Measurements from ENCODE around the gene DPH2. TPM values are rescaled to one million over a fixed set of nuclear protein-coding genes. Genes with fewer than 3 reads are reported as not detected.

DPH2 gene
- total and polyA plus RNA-seq, 5 donors = 10.7 to 19.0 (median 14.3) TPM

GRCh38 chr1:43944860-43945259, 24.9 kb upstream of the DPH2 start:
- 97% methylated on average over 1 of the region's 1 CpG for WGBS
- DNase-seq (no peak), ATAC-seq (no peak)
- Histone ChIP-seq H3K4me3 (ENCODE audit: low read length) (no peak overlapping the region), H3K27me3 (ENCODE audit: control insufficient read depth, insufficient read depth) (no peaks in the 10 kb centered on the region), H3K9me3 (ENCODE audit: control insufficient read depth, low read length) (no peaks in the 10 kb centered on the region), H3K4me1 (ENCODE audit: control insufficient read depth, insufficient read depth, low read length) (no peaks in the 10 kb centered on the region), H3K27ac (ENCODE audit: low read length) (no peak overlapping the region)
- intact Hi-C loops (cut with DNase I) = no loop called here

GRCh38 chr1:43945674-43946235, 24.1 kb upstream of the DPH2 start:
- Histone ChIP-seq H3K4me1 (ENCODE audit: control insufficient read depth, insufficient read depth, low read length) (no peaks in the 10 kb centered on the region), H3K9me3 (ENCODE audit: control insufficient read depth, low read length) (no peaks in the 10 kb centered on the region), H3K27ac (ENCODE audit: low read length) (no peak overlapping the region), H3K4me3 (ENCODE audit: low read length) (peak overlapping the region; percentile 57), H3K27me3 (ENCODE audit: control insufficient read depth, insufficient read depth) (no peaks in the 10 kb centered on the region)
- DNase-seq (peak in 1 of 3 donors; percentile 56), ATAC-seq (no peak)
- intact Hi-C loops (cut with DNase I) = no loop called here
- WGBS = 11% methylated on average over 3 of the region's 3 CpGs

- no peaks in the 10 kb centered on the region for H3K9me3 ChIP-seq (ENCODE audit: control insufficient read depth, low read length)
- intact Hi-C loops (cut with DNase I) = no loop called here
- ATAC-seq (peak; percentile 97 to 98), DNase-seq (peak; percentile 95 to 98 (median 98))
- WGBS = under 1% methylated on average over 74 of the region's 74 CpGs
- H3K4me3 ChIP-seq (ENCODE audit: low read length) = peak within 1 kb of the TSS; percentile 57
- H3K4me1 ChIP-seq (ENCODE audit: control insufficient read depth, insufficient read depth, low read length) = no peaks in the 10 kb centered on the region
- no peaks in the 10 kb centered on the region for H3K27me3 ChIP-seq (ENCODE audit: control insufficient read depth, insufficient read depth)
- H3K27ac ChIP-seq (ENCODE audit: low read length) = peak within 1 kb of the TSS; percentile 65
Observed at GRCh38 chr1:43946236-43947060, 23.4 kb upstream of the DPH2 start, which contains the start of gene IPO13. TSS of gene IPO13 (plus strand) at chr1:43946950. CDS start at chr1:43947601, 651 bp downstream.

DNA sequence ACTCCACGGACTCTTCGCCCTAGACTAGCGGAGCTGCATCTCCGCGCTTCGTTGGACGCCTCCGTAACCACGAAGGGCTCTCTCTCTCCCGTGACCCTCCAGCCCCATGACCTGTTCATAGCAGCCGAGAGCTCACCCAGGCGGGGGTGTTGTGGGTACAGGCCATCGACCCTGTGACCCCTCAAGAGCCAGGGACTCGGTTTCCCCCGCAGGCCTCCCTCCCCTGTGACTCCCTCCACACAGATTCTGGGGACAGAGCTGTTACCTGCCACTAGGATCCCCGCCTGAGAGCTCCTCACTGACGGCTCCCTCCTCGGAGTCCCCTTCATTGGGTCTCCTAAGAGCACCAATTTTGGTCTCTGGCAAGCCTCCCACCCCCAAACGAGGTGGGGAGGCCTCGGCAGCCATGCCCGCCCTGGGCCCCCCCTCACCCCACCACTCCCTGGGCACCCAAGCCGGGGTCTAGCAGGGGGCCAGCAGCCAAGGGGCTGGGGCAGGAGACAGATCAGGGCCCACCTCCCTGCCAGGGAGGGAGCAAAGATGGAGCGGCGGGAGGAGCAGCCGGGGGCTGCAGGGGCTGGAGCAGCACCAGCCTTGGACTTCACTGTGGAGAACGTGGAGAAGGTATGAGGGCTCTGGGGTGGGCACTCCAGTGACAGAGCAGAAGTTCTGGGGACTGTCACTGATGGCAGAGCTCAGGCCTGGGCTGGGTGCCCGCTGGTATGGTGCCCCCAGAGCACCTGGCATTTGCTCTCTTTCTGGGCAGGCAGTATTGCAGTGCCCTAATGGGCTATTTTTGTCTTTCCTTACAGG, 22.5 kb upstream of the DPH2 start:
- no peaks in the 10 kb centered on the region for H3K4me1 ChIP-seq (ENCODE audit: control insufficient read depth, insufficient read depth, low read length)
- ATAC-seq = peak in 1 of 2 donors; percentile 0
- peak overlapping the region; percentile 65 for H3K27ac ChIP-seq (ENCODE audit: low read length)
- H3K9me3 ChIP-seq (ENCODE audit: control insufficient read depth, low read length) = no peaks in the 10 kb centered on the region
- peak overlapping the region; percentile 57 for H3K4me3 ChIP-seq (ENCODE audit: low read length)
- intact Hi-C loops (cut with DNase I) = no loop called here
- 4% methylated on average over 27 of the region's 27 CpGs for WGBS
- peak in 1 of 3 donors; percentile 61 for DNase-seq
- no peaks in the 10 kb centered on the region for H3K27me3 ChIP-seq (ENCODE audit: control insufficient read depth, insufficient read depth)

DNA sequence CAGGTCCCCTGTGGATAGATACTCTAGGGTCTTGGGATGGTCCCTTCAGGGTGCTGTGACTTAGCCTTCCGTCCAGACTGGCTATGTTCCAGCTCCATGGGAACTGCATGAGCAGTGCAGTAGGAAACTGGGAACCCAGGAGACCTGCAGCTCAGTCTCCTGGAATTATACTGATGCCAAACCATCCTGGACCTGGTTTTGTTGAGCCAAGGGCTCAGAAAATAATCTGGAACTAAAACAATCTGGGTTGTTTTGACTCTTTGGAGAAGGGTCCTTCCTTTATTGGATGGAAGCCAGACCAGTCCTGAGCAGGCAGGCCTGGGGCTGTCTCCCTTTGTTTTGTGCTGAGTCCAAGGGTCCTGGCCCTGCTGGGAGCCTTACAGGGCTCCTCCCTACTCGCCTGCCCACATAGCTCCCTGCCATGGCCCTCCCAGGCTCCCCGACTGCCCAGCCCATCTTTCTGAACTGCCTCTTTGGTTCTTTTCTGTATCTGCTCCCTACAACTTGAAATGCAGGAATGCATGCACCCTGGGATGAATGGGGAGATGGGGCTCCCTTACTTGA, 21.9 kb upstream of the DPH2 start:
- Histone ChIP-seq H3K27me3 (ENCODE audit: control insufficient read depth, insufficient read depth) (no peaks in the 10 kb centered on the region), H3K27ac (ENCODE audit: low read length) (no peak overlapping the region), H3K4me3 (ENCODE audit: low read length) (peak overlapping the region; percentile 57), H3K4me1 (ENCODE audit: control insufficient read depth, insufficient read depth, low read length) (no peaks in the 10 kb centered on the region), H3K9me3 (ENCODE audit: control insufficient read depth, low read length) (no peaks in the 10 kb centered on the region)
- no peak for DNase-seq
- 22% methylated on average over 3 of the region's 3 CpGs for WGBS
- no peak for ATAC-seq
- intact Hi-C loops (cut with DNase I) = no loop called here

- Histone ChIP-seq H3K4me1 (ENCODE audit: control insufficient read depth, insufficient read depth, low read length) (no peaks in the 10 kb centered on the region), H3K27ac (ENCODE audit: low read length) (no peak overlapping the region), H3K9me3 (ENCODE audit: control insufficient read depth, low read length) (no peaks in the 10 kb centered on the region), H3K4me3 (ENCODE audit: low read length) (no peak overlapping the region), H3K27me3 (ENCODE audit: control insufficient read depth, insufficient read depth) (no peaks in the 10 kb centered on the region)
- ATAC-seq (no peak), DNase-seq (no peak)
- 78% methylated on average over 13 of the region's 13 CpGs for WGBS
- intact Hi-C loops (cut with DNase I) = no loop called here
Observed at GRCh38 chr1:43949678-43950077, 20.1 kb upstream of the DPH2 start.

DNA sequence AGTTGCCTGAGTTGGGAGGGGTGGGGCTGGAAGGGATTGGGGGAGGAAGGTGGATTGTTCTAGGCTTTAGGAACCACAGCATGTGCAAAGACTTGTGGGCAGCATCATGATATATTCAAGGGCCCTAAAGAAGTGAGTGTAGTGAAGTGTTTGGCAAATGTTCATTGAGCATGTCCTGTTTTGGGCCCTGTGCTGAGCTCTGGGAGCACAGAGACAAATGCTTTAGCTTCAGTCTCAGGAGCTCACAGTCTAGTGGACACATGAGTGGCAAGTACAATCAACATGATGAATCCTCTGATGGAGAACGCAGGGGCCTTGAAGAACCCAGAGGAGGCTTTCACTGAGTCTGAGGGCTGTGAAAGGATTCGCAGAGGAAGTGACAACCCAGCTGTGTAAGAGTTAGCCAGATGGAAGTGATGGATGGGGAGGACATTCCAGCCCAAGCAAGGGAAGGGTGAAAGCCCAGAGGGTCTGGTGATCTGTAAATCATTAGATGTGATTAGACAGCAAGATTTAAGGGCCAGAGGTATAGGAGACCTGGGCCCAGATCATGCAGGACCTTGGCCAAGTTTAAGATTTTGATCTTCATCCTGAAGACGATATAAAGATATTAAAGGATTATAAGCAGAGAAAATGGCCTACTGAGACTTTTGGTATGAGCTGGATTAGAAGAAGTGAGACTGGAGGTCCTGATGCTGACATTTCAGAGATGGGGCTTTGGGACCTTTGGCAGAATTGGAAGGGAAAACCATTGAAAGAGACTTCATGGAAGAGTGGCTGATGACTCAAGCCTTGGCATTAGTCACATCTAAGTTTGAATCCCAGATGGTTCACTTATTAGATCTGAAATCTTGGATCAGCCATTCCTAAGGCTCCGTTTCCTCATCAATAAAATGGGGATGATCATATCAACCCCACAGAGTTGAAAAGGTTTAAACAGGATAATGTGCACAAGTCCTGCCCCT, 18.5 kb upstream of the DPH2 start:
- no peak overlapping the region for H3K27ac ChIP-seq (ENCODE audit: low read length)
- no peak for ATAC-seq
- no peaks in the 10 kb centered on the region for H3K4me1 ChIP-seq (ENCODE audit: control insufficient read depth, insufficient read depth, low read length)

GRCh38 chr1:43952731-43953346, 17.0 kb upstream of the DPH2 start:
- DNase-seq (no peak), ATAC-seq (no peak)
- intact Hi-C loops (cut with DNase I) = no loop called here
- H3K27me3 ChIP-seq (ENCODE audit: control insufficient read depth, insufficient read depth) = no peaks in the 10 kb centered on the region
- no peak overlapping the region for H3K27ac ChIP-seq (ENCODE audit: low read length)
- WGBS = 71% methylated on average over 8 of the region's 8 CpGs
- H3K4me1 ChIP-seq (ENCODE audit: control insufficient read depth, insufficient read depth, low read length) = no peaks in the 10 kb centered on the region
- no peaks in the 10 kb centered on the region for H3K9me3 ChIP-seq (ENCODE audit: control insufficient read depth, low read length)
- no peak overlapping the region for H3K4me3 ChIP-seq (ENCODE audit: low read length)

More for the DNA sequence above, 18.5 kb upstream of the DPH2 start:
- intact Hi-C loops (cut with DNase I) = no loop called here
- whole genome bisulfite sequencing = 91% methylated on average over 4 of the region's 4 CpGs
- no peaks in the 10 kb centered on the region for H3K27me3 ChIP-seq (ENCODE audit: control insufficient read depth, insufficient read depth)
- DNase-seq = no peak
- no peak overlapping the region for H3K4me3 ChIP-seq (ENCODE audit: low read length)
- H3K9me3 ChIP-seq (ENCODE audit: control insufficient read depth, low read length) = no peaks in the 10 kb centered on the region

- 86% methylated on average over 3 of the region's 3 CpGs for WGBS
- ATAC-seq (no peak), DNase-seq (no peak)
- Histone ChIP-seq H3K9me3 (ENCODE audit: control insufficient read depth, low read length) (no peaks in the 10 kb centered on the region), H3K4me3 (ENCODE audit: low read length) (no peak overlapping the region), H3K27me3 (ENCODE audit: control insufficient read depth, insufficient read depth) (no peaks in the 10 kb centered on the region), H3K4me1 (ENCODE audit: control insufficient read depth, insufficient read depth, low read length) (no peaks in the 10 kb centered on the region), H3K27ac (ENCODE audit: low read length) (no peak overlapping the region)
- intact Hi-C loops (cut with DNase I) = no loop called here
Observed at GRCh38 chr1:43953361-43953760, 16.4 kb upstream of the DPH2 start.

DNA sequence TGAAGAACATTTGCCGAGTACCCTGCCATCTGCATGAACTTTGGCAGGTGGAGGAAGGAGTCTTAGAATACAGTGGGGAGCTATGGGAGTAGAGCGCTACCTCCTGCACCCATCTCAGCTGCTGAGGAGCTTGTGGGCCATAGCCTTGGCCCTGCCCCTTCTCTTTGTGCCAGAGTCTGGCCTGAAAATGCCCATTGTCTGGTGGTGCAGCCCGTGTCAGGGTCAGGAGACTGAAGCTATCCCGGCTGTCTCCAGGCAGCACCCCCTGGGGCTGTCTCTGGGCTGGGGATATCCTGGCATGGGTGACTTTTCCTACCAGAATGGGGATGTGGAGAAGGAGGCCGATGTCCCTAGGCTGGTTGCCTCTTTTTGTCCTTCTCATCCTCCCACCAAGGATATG, 15.8 kb upstream of the DPH2 start:
- Histone ChIP-seq H3K4me3 (ENCODE audit: low read length) (no peak overlapping the region), H3K9me3 (ENCODE audit: control insufficient read depth, low read length) (no peaks in the 10 kb centered on the region), H3K27ac (ENCODE audit: low read length) (no peak overlapping the region), H3K27me3 (ENCODE audit: control insufficient read depth, insufficient read depth) (no peaks in the 10 kb centered on the region), H3K4me1 (ENCODE audit: control insufficient read depth, insufficient read depth, low read length) (no peaks in the 10 kb centered on the region)
- 88% methylated on average over 5 of the region's 5 CpGs for WGBS
- DNase-seq (no peak), ATAC-seq (no peak)
- intact Hi-C loops (cut with DNase I) = no loop called here
